Measurements from ENCODE around the gene METTL22. TPM values are rescaled to one million over a fixed set of nuclear protein-coding genes. Genes with fewer than 3 reads are reported as not detected.

METTL22 gene
- 10 to 100 TPM; 16.3 to 56.6 TPM for total RNA-seq

GRCh38 chr16:8621572-8622314 is at the start of gene METTL22:
TSS of gene METTL22 (plus strand) at chr16:8621698. CDS start at chr16:8625666, 3,968 bp downstream.
- Histone ChIP-seq H3K36me3 (no peaks in the 10 kb centered on the region), H3K4me3 (peak within 1 kb of the TSS; percentile 87 to 92), H3K27me3 (replicated peaks; ENCODE audit: insufficient read depth) (no peaks in the 10 kb centered on the region), H3K9me3 (no peaks in the 10 kb centered on the region), H3K27ac (peak within 1 kb of the TSS; percentile 80 to 81), H3K4me1 (replicated peaks) (peaks cover 4% of the 10 kb centered on the region)
- DNase-seq (ENCODE audit: low spot score), result peak; percentile 81
- WGBS, result under 1% methylated on average over 49 of the region's 51 CpGs
- intact Hi-C loops (cut with DNase I), result loop anchor here (10.0 kb wide), 1 partner anchor 47 kb away; no protein-coding TSS in a partner anchor
- TF ChIP-seq CTCF (IDR thresholded peaks at IDR 0.05) (peak in 2 of 4 experiments; percentile 12 to 26), POLR2AphosphoS5 (IDR thresholded peaks at IDR 0.05) (peak; percentile 90), POLR2A (IDR thresholded peaks at IDR 0.05) (peak; percentile 81)

GRCh38 chr16:8572063-8572918 is 49.2 kb upstream of the METTL22 start:
- H3K27me3 ChIP-seq (replicated peaks; ENCODE audit: insufficient read depth), result no peaks in the 10 kb centered on the region
- 76% methylated on average over 11 of the region's 11 CpGs for WGBS
- H3K36me3 ChIP-seq, result no peaks in the 10 kb centered on the region
- intact Hi-C loops (cut with DNase I), result loop anchor here (10.0 kb wide), 1 partner anchor 53 kb away; the partner anchor contains the start of gene METTL22
- TF ChIP-seq POLR2AphosphoS5 (IDR thresholded peaks at IDR 0.05) (no peak), POLR2A (IDR thresholded peaks at IDR 0.05) (no peak), CTCF (IDR thresholded peaks at IDR 0.05) (no peak)
- no peaks in the 10 kb centered on the region for H3K4me1 ChIP-seq (replicated peaks)
- no peak for DNase-seq (ENCODE audit: low spot score)
- H3K4me3 ChIP-seq, result no peak overlapping the region
- no peaks in the 10 kb centered on the region for H3K9me3 ChIP-seq
- H3K27ac ChIP-seq, result no peak overlapping the region

- Histone ChIP-seq H3K4me1 (replicated peaks) (no peaks in the 10 kb centered on the region), H3K9me3 (no peaks in the 10 kb centered on the region), H3K27me3 (replicated peaks; ENCODE audit: insufficient read depth) (no peaks in the 10 kb centered on the region), H3K36me3 (no peaks in the 10 kb centered on the region), H3K4me3 (no peak overlapping the region), H3K27ac (no peak overlapping the region)
- no peak for DNase-seq (ENCODE audit: low spot score)
- TF ChIP-seq POLR2AphosphoS5 (IDR thresholded peaks at IDR 0.05) (no peak), POLR2A (IDR thresholded peaks at IDR 0.05) (no peak), CTCF (IDR thresholded peaks at IDR 0.05) (peak in 3 of 4 experiments; percentile 7 to 34 (median 23))
- WGBS, result 32% methylated on average over 7 of the region's 7 CpGs
- intact Hi-C loops (cut with DNase I), result loop anchor here (10.0 kb wide), 1 partner anchor 52 kb away; the partner anchor contains the start of gene METTL22
Observed at GRCh38 chr16:8572919-8573724, 48.4 kb upstream of the METTL22 start.

GRCh38 chr16:8575399-8575798 is 46.1 kb upstream of the METTL22 start:
- WGBS, result 56% methylated on average over 2 of the region's 2 CpGs
- TF ChIP-seq CTCF (IDR thresholded peaks at IDR 0.05) (no peak), POLR2AphosphoS5 (IDR thresholded peaks at IDR 0.05) (no peak), POLR2A (IDR thresholded peaks at IDR 0.05) (no peak)
- Histone ChIP-seq H3K36me3 (no peaks in the 10 kb centered on the region), H3K27me3 (replicated peaks; ENCODE audit: insufficient read depth) (no peaks in the 10 kb centered on the region), H3K27ac (no peak overlapping the region), H3K4me1 (replicated peaks) (no peaks in the 10 kb centered on the region), H3K9me3 (no peaks in the 10 kb centered on the region), H3K4me3 (no peak overlapping the region)
- no peak for DNase-seq (ENCODE audit: low spot score)
- intact Hi-C loops (cut with DNase I), result loop anchor here (10.0 kb wide), 1 partner anchor 49 kb away; the partner anchor contains the start of gene METTL22

All from prostate gland (tissue), 2 donors.